Astrocyte of the cerebellum (primary cell): Measurements from ENCODE around the gene IFITM5.
"Not testable (repeated sequence)": the region's sequence is repeated elsewhere in the genome, so short reads cannot be mapped to it uniquely, and the experiment has no call there.

Experiments used
- DNase-seq: peaks from one replicate; pipeline ENCODE4 v3.0.0-alpha.2; 2011; ENCODE audit warnings: low read depth
- H3K4me3 ChIP-seq: 2 replicates; pipeline ENCODE4 v1.5.1; 2011; ENCODE audit warnings: mild to moderate bottlenecking, low read depth, low read length, moderate library complexity
- in situ Hi-C: cut with HindIII; loops from 2 replicates; pipeline ENCODE4 v1.10.0; 2017; ENCODE audit warnings: low sequenced_read_pairs
- TF ChIP-seq, protein P1 (sequence below): IDR thresholded peaks from 2 replicates; pipeline ENCODE4 v1.5.1; 2012; ENCODE audit warnings: low read length, low read depth, moderate library complexity, mild to moderate bottlenecking; ENCODE audit errors: missing control alignments

IFITM5 gene

DNA sequence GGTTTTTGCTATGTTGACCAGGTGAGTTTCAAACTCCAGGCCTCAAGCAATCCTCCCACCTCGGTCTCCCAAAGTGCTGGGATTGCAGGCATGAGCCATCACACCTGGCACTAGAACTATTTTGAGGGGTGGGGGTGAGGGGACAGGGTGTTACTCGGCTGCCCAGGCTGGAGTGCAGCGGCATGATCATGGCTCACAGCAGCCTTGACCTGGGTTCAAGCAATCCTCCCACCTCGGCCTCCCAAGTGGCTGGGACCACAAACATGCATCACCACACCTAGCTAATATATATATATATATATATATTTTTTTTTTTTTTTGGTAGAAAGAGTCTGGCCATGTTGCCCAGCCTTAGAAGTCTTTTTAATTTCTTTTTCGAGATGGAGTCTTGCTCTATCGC, 38.4 kb upstream of the IFITM5 start:
- in situ Hi-C loops = no loop called here
- TF ChIP-seq, protein P1, sequence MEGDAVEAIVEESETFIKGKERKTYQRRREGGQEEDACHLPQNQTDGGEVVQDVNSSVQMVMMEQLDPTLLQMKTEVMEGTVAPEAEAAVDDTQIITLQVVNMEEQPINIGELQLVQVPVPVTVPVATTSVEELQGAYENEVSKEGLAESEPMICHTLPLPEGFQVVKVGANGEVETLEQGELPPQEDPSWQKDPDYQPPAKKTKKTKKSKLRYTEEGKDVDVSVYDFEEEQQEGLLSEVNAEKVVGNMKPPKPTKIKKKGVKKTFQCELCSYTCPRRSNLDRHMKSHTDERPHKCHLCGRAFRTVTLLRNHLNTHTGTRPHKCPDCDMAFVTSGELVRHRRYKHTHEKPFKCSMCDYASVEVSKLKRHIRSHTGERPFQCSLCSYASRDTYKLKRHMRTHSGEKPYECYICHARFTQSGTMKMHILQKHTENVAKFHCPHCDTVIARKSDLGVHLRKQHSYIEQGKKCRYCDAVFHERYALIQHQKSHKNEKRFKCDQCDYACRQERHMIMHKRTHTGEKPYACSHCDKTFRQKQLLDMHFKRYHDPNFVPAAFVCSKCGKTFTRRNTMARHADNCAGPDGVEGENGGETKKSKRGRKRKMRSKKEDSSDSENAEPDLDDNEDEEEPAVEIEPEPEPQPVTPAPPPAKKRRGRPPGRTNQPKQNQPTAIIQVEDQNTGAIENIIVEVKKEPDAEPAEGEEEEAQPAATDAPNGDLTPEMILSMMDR = no peak
- DNase-seq = no peak
- no peak overlapping the region for H3K4me3 ChIP-seq

DNA sequence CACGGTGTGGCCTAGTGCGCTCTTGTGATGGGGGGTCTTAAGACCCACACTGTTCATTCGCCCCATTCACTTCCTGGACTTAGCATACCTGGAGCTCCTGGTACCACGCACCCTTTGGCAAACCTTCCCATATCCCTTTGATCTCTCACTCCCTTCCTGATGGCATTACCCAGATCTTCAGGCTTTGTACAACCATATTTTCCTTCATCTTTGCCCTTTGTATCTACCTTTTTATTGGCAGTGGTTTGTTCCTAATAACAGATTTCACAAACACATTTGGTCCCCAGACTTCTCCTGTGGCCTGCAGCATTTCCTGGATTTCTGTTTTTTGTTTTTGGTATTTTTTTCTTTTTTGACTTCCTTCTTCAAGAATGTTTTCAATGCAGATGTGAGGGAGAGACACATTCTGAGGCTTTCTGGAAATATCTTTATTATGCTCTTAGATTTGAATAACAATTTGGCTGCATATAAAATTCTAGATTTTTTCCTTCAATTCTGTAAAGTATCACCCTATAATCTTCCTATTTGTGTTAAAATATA, 37.4 kb upstream of the IFITM5 start:
- in situ Hi-C loops = no loop called here
- H3K4me3 ChIP-seq = no peak overlapping the region
- no peak for DNase-seq
- TF ChIP-seq, protein P1 = no peak

DNA sequence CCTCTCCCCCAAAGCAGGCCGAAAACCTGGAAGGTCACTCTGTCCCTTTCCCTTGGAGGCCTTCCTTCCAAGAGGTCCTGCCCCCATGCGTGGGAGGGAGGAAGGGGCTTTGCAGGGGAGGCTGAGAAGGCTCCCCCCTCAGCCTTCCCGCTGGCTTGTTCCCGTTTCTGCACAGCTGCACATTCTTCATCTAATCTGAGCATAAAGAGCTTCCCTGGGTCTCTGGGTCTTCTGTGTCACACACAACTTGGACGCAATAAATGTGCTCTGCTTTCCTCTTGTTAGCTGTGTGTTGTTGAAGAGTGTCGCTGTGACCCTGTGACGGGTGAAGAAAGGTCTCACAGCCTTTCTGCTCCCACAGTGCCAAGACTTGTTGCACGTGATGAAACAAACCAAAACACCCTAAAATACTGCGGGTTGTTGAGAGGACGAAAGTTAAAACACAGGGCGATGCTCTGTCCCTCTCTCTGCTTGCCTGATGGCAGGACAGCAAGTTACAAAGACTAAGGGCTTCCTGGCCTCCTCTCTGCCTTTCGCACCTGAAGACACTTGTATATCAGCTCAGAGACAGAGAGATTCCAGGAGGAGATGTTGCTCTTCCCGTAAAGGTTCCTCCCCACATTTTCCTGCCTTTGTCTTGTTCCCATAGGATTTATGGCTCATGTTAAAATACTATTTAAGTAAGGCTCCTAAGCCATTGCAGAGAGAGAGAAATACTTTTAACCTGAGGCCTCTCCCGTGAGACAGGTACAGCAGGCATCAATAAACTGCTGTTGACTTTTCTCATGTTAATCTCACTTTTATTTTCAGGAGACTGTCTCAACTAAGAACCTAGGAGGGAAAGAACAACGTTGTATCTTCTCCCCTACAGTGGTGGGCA, 36.7 kb upstream of the IFITM5 start:
- no peak overlapping the region for H3K4me3 ChIP-seq
- no peak for DNase-seq
- TF ChIP-seq, protein P1 = no peak
- in situ Hi-C loops = no loop called here

DNA sequence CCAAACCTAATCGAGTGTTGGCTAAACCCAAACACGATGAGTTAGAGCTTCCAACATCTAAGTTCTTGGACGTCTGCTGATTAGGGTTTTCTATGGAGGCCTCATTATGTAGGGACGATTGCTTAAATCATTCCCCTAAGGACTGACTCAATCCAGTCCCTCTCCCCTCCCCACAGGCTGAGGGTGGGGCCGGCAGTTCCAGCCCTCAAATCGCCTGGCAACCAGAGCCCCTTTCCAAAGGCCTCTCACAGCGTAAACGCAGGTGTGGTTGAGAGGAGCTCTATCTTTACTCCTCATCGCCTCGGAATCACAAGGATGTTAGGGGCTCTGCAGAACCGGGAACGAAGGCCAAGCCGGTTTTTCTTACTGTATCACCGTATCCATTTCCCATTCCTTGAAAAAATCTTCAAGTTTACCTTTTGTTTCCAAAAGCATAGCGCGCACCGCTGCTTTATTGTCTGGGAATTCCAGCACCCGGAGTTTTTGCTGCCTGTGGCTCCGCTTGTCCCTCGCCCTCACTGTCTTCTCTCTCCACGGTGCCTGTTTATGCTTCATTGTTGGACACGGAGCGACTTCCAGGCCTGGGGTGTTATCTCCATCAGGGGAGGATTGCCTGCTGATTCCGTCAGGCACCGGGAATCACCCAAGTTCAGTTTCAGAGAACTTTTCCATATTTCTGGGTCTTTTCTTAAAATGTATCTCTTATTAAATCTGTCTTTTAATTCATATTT, 35.1 kb upstream of the IFITM5 start:
- DNase-seq = no peak
- in situ Hi-C loops = no loop called here
- H3K4me3 ChIP-seq = no peak overlapping the region
- TF ChIP-seq, protein P1 = no peak

DNA sequence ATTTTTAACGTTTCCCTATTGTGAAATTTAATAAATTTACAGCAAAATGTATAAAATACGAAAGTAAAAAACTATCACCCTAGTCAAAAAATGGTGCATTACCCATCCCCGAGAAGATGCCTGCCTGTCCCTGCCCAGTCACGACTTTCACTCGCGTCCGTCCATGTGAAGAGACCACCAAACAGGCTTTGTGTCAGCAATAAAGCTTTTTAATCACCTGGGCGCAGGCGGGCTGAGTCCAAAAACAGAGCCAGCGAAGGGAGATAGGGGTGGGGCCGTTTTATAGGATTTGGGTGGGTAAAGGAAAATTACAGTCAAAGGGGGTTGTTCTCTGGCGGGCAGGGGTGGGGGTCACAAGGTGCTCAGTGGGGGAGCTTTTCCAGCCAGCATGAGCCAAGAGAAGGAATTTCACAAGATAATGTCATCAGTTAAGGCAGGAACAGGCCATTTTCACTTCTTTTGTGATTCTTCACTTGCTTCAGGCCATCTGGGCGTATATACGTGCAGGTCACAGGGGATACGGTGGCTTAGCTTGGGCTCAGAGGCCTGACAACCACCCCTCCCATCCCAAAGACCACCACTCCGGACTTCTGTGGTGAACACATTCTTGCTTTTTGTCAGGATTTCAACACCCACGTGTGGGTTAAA, 34.4 kb upstream of the IFITM5 start:
- in situ Hi-C loops, H3K4me3 ChIP-seq, DNase-seq: not testable (repeated sequence)

DNA sequence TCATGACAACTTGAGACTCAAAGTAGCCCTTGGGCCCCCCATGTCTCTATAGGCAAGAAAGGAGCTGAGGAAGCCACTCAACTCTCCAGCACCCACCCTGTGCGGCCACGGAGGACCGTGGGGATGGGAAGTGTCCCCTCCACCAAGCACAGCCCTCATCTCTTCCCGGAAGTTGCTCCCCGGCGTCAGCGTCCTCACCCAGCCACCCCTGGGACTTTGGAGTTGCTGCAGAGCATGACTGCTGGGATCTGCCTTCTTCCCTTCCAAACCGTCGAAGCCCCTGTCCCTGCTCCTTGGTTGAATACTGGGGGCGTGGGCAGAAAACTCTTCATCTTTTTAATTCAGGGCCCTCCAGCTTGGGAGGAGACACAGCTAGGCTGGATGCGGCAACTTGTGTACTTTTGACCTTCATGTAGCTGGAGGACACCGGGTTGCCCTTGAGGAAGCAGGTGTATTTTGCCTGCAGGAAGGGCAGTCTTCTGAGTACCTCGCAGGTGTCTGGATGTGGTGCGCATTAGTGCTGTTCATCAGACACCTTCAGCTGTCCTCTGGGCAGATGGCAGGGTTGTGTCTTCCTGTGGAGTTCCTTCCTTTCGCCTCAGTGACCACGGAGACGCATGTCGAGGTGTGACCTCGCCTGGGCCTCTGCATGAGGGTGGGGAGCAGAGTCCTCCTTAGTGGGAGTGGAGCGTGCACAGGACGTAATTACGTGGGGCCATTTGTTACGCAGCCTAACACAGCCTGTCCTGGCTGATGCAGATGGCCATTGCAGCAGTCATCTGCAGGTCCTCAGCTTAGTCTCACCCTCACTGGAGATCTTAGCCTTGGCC, 33.5 kb upstream of the IFITM5 start:
- TF ChIP-seq, protein P1 = no peak
- in situ Hi-C loops = no loop called here
- no peak for DNase-seq
- no peak overlapping the region for H3K4me3 ChIP-seq
